NCI-H524 (cell line): ENCODE data around the gene TMIGD2.
"Not testable (repeated sequence)": the region's sequence is repeated elsewhere in the genome, so short reads cannot be mapped to it uniquely, and the experiment has no call there.

Experiments used
- DNase-seq, 2 experiments: peaks; one replicate each; lab custom pipeline; 2025; lab: John Stamatoyannopoulos, UW

The TMIGD2 gene

DNA sequence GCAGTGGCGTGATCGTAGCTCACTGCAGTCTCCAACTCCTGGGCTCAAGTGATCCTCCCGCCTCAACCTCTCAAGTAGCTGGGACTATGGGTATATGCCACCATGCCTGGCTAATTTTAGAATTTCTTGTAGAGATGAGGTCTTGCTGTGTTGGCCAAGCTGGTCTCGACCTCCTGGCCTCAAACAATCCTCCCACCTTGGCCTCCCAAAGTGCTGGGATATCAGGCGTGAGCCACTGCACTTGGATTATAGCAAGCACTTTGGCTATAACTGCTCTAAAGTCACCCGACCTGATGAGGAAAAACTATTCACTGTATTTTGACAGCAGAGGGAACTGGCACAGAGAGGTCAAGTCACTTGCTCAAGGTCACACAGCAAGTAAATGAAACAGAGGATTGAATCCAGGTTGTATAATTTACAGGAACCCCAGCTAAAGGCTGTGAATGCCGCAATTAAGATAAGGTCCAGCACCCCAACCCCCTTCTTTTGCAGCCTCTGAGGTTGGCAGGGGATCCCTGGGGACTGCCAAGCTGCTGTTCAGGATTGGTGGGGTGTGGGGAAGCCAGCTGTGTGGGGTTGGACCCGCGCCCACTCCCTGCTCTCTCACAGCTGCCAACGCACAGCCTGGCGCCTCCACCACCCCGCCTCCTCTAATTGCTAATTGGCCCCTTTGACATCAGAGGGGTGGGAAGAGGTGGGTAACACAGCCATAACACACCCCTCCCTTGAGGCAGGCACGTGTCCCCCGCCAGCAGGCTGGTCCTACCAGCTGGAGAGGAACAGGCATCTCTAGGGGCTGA, 6.0 kb downstream of the TMIGD2 start:
- DNase-seq: peak; percentile 98 to 99

GRCh38 chr19:4294389-4294788, 7.8 kb downstream of the TMIGD2 start:
- DNase-seq: no peak

- no peak for DNase-seq
Measured at GRCh38 chr19:4292515-4292914, 9.7 kb downstream of the TMIGD2 start.

DNA sequence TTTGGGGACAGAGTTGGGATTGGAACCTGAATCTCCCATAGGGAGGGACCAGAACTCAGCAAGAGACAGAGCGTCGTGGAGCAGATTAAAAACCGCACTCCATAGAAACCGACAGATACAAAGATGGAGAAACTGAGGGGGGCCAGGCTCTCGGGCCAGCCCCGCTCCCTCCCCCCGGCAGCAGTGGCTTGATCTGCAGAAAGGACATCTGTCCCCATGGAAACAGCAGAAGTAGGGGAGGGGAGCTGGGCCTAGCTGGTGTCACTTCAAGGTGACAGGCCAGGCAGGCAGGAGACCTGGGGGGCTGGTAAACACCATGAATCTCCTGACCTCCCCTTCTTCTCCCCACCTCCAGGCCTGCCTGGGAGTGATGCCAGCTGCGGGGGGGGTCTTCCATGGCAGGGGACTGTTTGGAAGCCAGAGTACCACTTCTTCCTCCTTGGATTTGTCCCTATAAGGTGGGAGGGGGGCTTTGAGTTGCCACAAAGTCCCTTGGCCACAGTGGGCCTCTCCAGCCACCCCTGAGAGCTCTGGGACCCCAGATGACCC, 10.9 kb downstream of the TMIGD2 start:
- DNase-seq: no peak

DNA sequence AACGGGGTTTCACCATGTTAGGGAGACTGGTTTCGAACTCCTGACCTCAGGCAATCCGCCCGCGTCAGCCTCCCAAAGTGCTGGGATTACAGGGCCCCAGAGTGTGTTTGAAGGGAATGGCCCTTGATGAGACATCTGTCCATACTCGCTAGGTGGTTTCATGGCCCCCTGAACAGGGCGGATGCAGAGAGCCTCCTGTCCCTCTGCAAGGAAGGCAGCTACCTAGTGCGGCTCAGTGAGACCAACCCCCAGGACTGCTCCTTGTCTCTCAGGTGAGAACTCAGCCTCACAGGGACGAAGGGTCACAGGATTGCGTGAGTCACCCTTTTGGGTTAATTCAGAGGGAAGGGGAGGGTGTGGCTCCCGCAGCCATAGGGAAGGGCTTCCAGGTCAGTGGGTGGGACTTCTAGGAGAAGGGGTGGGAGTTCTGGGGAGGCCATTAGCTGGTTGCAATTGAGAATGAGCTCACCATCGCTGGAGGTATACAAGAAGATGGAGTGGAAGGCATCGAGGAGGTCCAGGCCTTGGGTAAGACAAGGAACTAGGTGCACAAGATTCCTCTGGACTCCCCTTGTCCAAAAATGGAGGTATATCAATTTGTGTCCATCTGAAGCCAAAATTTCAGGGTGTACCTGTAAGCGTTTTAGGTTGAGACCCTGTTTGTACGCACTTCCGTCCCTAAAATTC, 14.0 kb downstream of the TMIGD2 start:
- DNase-seq: no peak

DNA sequence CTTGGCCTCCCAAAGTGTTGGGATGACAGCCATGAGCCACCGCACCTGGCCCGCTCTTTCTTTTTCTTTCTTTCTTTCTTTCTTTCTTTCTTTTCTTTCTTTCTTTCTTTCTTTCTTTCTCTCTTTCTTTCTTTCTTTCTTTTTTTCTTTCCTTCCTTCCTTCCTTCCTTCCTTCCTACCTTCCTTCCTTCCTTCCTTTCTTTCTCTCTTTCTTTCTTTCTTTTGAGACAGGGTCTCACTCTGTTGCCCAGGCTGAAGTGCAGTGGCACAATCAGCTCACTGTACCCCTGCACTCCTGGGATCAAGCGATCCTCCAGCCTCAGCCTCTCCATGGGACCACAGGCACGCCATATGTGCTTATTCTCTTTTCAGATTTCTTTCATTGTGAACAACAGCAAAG, 16.0 kb downstream of the TMIGD2 start:
- DNase-seq: not testable (repeated sequence)

DNA sequence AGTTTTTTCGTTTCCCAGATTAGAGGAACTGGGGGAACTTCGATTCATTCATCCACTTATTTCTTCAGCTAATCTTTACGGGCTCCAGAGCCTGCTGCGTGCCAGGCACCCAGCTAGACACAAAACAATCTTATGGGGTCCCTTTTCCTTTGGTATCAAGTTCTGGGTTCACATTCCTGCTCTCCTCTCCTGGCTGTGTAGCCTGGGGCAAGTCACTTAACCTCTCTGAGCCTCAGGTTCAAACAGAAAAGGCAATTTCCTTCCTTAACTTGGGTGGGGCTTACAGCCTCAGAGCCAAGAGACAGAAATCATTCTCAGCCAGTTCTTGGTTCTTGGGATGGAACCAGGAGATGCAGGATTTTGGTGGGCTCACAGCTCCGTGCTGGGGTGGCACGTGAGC, 17.2 kb downstream of the TMIGD2 start:
- DNase-seq: no peak

GRCh38 chr19:4284176-4284958, 17.8 kb downstream of the TMIGD2 start:
- peak in 1 of 2 experiments; percentile 29 for DNase-seq

GRCh38 chr19:4279530-4280422, 22.4 kb downstream of the TMIGD2 start:
- no peak for DNase-seq

- no peak for DNase-seq
Measured at GRCh38 chr19:4279267-4279529, 23.0 kb downstream of the TMIGD2 start.

DNA sequence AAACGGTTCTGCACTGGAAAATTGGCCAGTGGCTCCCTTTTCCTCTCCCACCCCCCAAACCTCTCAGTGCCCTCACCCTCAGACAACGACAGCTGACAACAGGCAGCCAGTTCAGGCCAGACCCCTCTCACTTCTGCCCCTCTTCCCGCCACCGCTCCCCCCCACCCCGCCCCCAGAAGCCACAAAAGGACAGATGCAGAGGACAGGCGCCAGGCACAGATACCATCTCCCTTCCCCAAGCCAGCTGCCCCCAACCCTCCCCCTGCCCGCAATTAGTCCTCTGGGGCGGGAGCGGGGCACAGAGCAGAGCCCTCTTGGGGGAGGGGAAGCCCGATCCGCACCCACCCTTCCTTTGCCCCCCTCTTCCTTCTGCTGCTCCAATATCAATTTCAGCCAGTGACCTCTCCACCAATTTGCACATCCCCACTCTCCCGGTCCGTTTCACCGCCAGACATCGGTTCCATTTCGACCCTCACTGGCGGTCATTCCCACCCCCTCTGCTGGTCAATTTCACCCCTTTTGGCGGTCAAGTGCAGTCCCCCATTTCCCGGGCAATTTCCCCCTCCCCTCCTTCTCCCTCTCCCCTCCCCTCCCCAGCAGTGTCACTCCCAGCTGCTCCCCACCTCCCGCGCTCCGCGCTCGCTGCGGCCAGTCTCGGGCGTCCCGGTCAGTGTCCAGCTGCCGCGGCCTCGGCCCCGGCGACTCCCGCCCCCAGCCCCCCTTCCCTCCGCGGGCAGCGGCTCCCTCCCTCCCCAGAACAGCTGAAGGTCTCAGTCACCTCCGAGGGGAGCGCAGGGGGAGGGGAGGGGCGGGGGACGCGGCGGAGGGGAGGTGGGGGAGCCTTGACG, 23.5 kb downstream of the TMIGD2 start, which contains the start of gene SHD:
TSS of gene SHD (plus strand) at position 848 of the 848 bp plus-strand sequence. CDS start 798 bp downstream, outside the sequence.
- DNase-seq: peak; percentile 45 to 70

DNA sequence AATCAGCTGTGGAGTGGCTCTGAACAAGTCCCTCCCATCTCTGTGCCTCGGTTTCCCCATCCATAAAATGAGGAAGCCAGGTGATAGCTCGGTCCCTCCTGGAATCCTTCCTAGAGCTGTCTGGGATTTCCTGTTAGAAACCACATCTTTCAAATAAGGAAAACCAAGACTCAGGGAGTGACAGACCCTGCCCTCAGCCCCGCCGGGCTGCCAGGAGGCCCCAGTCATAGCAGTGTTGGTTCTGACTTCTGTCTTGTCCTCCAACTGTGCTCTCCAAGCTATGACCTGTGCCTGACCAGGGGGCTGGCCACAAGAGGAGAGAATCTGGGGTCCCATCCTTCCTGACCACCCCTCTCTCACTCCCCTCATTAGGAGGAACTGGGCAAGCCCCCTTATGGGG, 24.2 kb downstream of the TMIGD2 start:
- DNase-seq: no peak

GRCh38 chr19:4277191-4277696, 24.9 kb downstream of the TMIGD2 start:
- DNase-seq: no peak

DNA sequence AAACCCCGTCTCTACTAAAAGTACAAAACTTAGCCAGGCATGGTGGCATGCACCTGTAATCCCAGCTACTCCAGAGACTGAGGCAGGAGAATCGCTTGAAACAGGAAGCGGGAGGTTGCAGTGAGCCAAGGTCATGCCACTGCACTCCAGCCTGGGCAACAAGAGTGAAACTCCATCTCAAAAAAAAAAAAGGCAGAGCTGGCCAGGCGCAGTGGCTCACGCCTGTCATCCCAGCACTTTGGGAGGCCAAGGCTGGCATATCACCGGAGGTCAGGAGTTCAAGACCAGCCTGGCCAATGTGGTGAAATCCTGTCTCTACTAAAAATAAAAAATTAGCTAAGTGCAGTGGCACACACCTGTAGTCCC, 27.9 kb downstream of the TMIGD2 start:
- DNase-seq: not testable (repeated sequence)

DNA sequence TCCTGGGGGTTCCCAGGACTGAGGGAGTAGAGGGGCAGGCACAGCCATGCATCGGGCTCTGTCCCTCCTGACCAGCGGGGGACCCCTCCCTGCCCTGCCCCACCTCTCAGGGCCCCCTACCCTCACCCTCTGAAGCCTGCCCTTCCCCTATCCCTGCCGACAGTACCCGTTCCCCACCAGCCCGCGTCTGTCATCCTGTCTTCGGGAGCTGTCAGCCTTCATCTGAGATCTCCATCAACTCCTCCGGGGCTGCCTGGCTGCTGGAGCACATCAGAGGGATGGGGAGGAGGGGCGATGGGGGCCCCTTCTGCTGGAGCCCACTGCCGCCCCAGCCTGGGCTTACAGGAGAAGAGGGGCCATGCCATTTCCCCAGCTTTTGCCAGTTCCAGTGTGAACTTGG, 29.3 kb downstream of the TMIGD2 start:
- no peak for DNase-seq

DNA sequence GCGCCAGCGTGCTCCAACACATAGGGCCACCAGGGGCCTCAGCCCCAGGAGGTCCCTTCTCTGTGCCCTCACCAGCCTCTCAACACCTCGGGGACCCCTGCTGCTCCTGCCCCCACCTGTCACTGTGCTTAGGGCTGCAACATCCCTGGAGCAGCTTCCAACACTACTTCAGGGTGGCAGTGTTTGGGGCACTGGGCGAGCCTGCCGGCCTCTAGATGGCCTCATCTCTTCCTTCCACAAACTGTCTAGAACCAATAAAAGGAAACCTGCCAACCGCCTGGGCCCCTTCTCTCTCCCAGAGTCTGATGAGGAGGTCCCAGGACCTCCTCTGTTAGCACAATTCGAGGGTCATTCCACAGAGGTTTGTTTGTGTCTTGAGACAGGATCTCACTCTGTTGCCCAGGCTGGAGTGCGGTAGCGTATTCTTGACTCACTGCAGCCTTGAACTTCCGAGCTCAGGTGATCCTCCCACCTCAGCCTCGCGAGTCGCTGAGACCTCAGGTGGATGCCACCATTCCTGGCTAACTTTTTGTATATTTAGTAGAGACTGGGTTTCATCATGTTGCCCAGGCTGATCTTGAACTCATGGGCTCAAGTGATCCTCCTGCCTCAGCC, 33.3 kb downstream of the TMIGD2 start:
- DNase-seq: no peak

DNA sequence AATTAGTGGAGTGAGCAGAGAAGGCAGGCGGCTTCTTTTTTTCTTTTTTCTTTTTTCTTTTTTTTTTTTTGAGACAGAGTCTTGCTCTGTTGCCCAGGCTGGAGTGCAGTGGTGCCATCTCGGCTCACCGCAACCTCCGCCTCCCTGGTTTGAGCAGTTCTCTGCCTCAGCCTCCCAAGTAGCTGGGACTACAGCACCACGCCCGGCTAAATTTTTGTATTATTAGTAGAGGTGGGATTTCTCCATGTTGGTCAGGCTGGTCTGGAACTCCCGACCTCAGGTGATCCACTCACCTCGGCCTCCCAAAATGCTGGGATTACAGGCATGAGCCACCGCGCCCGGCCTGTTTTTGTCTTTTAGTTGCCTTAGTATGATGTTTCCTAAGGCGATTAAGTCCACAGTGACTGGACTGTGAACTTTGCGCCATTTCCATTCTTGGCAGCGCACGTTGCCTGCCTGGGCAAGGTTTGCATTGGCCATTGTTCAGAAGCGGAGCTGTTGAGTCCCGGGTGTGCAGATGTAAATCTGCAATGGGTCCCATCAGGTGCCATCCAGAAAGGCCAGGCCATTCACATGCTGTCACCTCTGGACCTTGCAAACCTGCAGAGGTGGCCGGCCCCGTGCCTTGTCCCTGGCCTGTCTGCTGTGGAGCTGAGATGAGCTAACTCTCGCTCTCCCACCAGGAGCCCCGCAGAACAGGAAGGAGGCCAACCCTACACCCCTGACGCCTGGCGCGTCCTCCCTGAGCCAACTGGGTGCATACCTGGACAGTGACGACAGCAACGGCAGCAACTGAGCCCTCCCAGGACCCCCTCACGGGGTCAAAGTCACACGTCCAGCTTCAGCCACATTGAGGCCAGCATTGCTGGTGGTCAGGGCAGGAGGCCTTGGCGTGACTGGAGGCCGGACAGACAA, 34.0 kb downstream of the TMIGD2 start:
- no peak for DNase-seq

GRCh38 chr19:4267101-4267900, 34.9 kb downstream of the TMIGD2 start:
- DNase-seq: peak; percentile 34 to 77
